K562 treated with DMSO at 1 percent for 12 hours (cell line): ENCODE data around the gene MYOD1. TPM values are rescaled to one million over a fixed set of nuclear protein-coding genes. Genes with fewer than 3 reads are reported as not detected.

ENCODE experiments used
- total RNA-seq: library from RNA; unstranded; fragments of 300-600 nt; gene quantifications from 2 replicates; pipeline ENCODE4 v1.2.3, GENCODE V29; 2022; ENCODE audit not compliant: insufficient read depth

Gene MYOD1
- not detected in 2 replicates for total RNA-seq

GRCh38 chr11:17719028-17719937 lies at the start of gene MYOD1:
MYOD1 (plus strand) TSS chr11:17719571; CDS start chr11:17719783, 212 bp downstream.

DNA sequence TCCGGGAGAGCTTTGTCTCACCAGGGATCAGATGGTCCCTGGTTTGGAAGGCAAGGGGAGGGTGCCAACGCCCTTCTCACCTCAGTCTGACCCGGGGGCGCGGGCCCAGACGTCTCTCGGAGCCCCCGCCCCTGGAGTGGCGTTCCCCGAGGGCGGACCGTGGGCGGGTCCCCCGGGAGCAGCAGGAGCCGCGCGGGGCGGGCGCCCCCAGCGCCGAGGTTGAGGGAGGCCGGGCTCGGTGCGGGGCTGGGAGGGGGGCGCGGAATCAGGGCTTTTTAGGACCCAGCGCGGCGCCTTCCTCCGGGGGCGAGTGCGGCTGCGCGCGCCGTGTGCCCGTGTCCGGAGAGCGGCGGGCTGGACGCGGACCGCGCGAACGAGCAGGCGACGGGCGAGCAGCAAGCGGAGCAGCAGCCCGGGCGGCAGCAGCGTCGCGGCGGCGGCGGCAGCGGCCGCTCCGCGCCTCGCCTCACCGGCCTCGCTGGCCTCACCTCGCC lies 15.1 kb downstream of the MYOD1 start, which contains the start of gene KCNC1:
Gene KCNC1 (plus strand): TSS at position 364 of the 494 bp plus-strand sequence. CDS start 1,222 bp downstream, outside the sequence.

Other genes starting within 250 kb of the MYOD1 start
- 1.2 TPM in 1 of 2 replicates, not detected in the other for gene ABCC8, start 242.7 kb upstream of the MYOD1 start, total RNA-seq
- gene USH1C, start 175.2 kb upstream of the MYOD1 start, total RNA-seq, result not detected in 2 replicates
- not detected in 2 replicates for gene OTOG, start 172.3 kb upstream of the MYOD1 start, total RNA-seq
- gene KCNC1, start 15.2 kb downstream of the MYOD1 start, total RNA-seq, result not detected in 2 replicates